ENCODE results near the gene TRPM7. TPM values are rescaled to one million over a fixed set of nuclear protein-coding genes. Genes with fewer than 3 reads are reported as not detected.
"Not testable (repeated sequence)": the region's sequence is repeated elsewhere in the genome, so short reads cannot be mapped to it uniquely, and the experiment has no call there.

TRPM7 gene
- total RNA-seq, 1 donor from 2014 or later: 34.5 TPM

GRCh38 chr15:50676799-50677483 is 9.7 kb downstream of the TRPM7 start:
- no peak for DNase-seq (ENCODE audit: low spot score)
- intact Hi-C loops (cut with DNase I): no loop called here

GRCh38 chr15:50675535-50676144 is 11.0 kb downstream of the TRPM7 start:
- no peak for DNase-seq (ENCODE audit: low spot score)
- intact Hi-C loops (cut with DNase I): loop anchor here (1.0 kb wide), 1 partner anchor 202 kb away; no protein-coding TSS in a partner anchor

DNA sequence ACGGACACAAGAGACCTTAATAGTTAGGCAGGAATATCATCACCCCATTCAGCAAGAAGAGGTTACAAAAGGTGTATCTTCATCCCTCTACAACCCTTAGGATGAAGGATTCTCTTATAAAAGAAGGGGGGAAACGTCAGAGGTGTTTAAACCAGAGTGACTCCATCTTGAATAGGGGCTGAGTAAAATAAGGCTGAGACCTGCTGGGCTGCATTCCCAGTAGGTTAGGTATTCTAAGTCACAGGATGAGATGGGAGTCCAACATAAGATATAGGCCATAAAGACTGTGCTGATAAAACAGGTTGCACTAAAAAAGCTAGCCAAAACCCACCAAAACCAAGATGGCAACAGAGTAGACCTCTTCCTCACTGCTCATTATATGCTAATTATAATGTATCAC is 16.5 kb downstream of the TRPM7 start:
- intact Hi-C loops (cut with DNase I): no loop called here
- DNase-seq (ENCODE audit: low spot score): no peak

GRCh38 chr15:50669611-50670010 is 17.0 kb downstream of the TRPM7 start:
- no peak for DNase-seq (ENCODE audit: low spot score)
- intact Hi-C loops (cut with DNase I): no loop called here

DNA sequence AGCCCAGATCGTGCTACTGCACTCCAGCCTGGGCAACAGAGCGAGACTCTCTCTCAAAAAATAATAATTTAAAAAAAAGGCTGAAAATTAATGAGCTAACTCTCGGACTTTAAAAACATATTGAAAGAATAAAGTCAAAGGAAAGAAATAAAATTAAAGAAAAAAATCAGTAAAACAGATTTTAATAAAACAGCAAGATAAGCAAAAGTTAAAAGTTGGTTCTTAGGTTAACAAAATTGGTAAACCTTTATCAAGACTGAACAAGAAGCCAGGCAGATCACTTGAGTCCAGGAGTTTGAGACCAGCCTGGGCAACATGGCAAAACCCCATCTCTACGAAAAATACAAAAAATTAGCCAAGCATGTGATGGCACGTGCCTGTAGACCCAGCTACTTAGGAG is 20.7 kb downstream of the TRPM7 start:
- no peak for DNase-seq (ENCODE audit: low spot score)
- intact Hi-C loops (cut with DNase I): no loop called here

DNA sequence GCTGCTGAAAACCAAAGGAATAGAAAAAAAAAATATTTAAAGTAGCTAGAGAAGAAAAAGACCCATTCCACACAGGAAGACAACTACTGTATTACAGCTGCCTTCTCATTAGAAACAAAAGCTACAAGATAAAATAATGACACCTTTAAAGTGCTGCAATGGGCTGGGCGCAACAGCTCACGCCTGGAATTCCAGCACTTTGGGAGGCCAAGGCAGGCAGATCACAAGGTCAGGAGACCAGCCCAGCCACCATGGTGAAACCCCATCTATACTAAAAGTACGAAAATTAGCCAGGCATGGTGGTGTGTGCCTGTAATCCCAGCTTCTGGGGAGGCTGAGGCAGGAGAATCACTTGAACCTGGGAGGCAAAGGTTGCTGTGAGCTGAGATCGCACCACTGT is 31.0 kb downstream of the TRPM7 start:
- intact Hi-C loops (cut with DNase I): no loop called here
- no peak for DNase-seq (ENCODE audit: low spot score)

GRCh38 chr15:50653156-50653743 is 33.3 kb downstream of the TRPM7 start:
- no peak for DNase-seq (ENCODE audit: low spot score)

GRCh38 chr15:50652671-50653070 is 33.9 kb downstream of the TRPM7 start:
- no peak for DNase-seq (ENCODE audit: low spot score)
- intact Hi-C loops (cut with DNase I): no loop called here

More at GRCh38 chr15:50653156-50653743, 33.3 kb downstream of the TRPM7 start:
- intact Hi-C loops (cut with DNase I): no loop called here

DNA sequence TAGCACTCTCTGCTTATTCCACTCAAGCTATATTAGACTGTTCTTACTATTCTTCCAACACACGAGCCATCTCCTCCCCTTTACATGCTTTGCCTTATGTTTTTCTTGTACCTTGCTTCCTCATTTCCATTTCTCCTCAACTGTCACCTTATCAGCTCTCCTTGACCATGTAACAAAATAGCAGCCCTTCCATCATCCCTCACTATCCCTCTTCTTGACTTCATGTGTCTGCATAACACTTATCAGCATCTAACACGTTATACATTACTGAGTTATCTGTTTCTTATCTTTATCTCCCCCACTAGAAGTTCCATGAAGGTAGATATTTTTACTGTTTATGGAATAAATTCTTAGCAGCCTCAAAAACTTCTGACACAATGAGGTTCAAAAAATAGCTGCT is 45.3 kb downstream of the TRPM7 start:
- intact Hi-C loops (cut with DNase I): no loop called here
- no peak for DNase-seq (ENCODE audit: low spot score)

DNA sequence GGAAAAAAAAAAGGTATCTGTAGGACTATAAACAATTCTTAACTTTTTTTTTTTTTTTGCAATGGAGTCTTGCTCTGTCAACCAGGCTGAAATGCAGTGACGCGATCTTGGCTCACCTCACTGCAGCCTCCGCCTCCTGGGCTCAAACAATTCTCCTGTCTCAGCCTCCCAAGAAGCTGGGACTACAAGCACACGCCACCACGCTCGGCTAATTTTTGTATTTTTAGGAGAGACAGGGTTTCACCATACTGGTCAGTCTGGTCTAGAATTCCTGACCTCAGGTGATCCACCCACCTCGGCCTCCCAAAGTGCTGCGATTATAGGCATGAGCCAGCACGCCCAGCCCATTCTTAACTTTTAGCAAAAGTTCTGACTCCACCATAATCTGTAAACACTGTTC is 50.5 kb downstream of the TRPM7 start:
- no peak for DNase-seq (ENCODE audit: low spot score)
- intact Hi-C loops (cut with DNase I): no loop called here

GRCh38 chr15:50633653-50634052 is 52.9 kb downstream of the TRPM7 start:
- intact Hi-C loops (cut with DNase I): no loop called here
- DNase-seq (ENCODE audit: low spot score): no peak

DNA sequence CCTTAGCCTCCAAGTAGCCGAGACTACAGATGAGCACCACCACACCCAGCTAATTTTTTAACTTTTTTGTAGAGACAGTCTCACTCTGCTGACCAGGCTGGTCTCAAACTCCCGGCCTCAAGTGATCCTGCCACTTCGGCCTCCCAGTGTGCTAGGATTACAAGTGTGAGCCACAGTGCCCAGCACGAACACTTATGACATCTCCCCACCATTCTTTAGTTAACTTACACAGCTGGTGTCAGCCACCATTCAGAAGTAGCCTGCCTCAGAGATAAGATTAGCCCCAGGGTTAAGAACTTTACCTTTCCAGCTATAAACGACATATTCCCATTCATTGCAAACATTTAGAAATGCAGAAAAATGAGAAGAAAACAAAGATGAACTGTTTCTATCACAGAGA is 58.2 kb downstream of the TRPM7 start:
- intact Hi-C loops (cut with DNase I): no loop called here
- no peak for DNase-seq (ENCODE audit: low spot score)

GRCh38 chr15:50627351-50628055 is 59.1 kb downstream of the TRPM7 start:
- no peak for DNase-seq (ENCODE audit: low spot score)
- intact Hi-C loops (cut with DNase I): no loop called here

- no peak for DNase-seq (ENCODE audit: low spot score)
- intact Hi-C loops (cut with DNase I): no loop called here
Observed at GRCh38 chr15:50624616-50625168, 61.9 kb downstream of the TRPM7 start.

GRCh38 chr15:50622361-50622943 is 64.1 kb downstream of the TRPM7 start:
- DNase-seq (ENCODE audit: low spot score); intact Hi-C loops (cut with DNase I): not testable (repeated sequence)

GRCh38 chr15:50616960-50617359 is 69.6 kb downstream of the TRPM7 start:
- intact Hi-C loops (cut with DNase I); DNase-seq (ENCODE audit: low spot score): not testable (repeated sequence)

GRCh38 chr15:50616554-50616953 is 70.0 kb downstream of the TRPM7 start:
- intact Hi-C loops (cut with DNase I); DNase-seq (ENCODE audit: low spot score): not testable (repeated sequence)

GRCh38 chr15:50613600-50613999 is 73.0 kb downstream of the TRPM7 start:
- no peak for DNase-seq (ENCODE audit: low spot score)
- intact Hi-C loops (cut with DNase I): no loop called here

DNA sequence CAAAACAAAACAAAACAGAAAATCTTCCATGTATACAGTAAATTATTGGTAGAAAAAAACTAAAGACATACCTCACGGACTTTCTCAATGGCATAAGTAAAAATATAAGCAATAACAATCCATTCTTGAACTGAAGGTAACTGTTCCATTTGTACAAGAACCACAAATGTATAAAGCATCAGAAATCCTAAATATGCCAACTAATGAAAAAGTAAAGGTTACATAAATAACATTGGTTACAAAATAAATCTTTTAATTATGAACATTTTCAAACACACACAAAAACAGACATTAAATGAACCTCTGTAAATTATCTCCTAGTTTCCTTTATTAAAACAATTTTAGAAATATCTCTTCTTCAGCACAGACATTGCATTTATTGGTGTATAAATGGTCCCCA is 79.5 kb downstream of the TRPM7 start:
- DNase-seq (ENCODE audit: low spot score): no peak
- intact Hi-C loops (cut with DNase I): no loop called here

DNA sequence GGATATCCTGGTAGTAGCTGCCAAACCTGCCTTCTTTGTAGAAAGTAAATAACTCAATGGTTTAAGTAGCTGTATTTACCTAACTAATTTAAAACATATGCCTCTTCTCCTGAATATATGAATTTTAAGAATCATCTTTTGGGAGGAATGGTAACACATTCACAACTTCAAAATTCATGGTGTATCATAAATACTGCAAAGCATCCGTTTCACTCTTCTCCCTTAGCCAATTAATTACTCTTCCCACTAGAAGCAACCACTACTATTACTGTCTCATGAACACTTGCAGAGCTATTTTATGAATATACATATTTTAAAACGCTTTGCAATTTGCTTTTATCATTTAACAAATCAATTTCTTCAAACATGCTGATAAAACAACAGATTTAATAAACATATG is 81.1 kb downstream of the TRPM7 start:
- no peak for DNase-seq (ENCODE audit: low spot score)
- intact Hi-C loops (cut with DNase I): no loop called here
